Stimulated activated CD8-positive, alpha-beta memory T cell treated with anti-CD3 and anti-CD28 coated beads, Interleukin-15, amount 100 ng/mL, for 48 hours (primary cell): ENCODE data around the gene JDP2.
"Not testable (repeated sequence)": the region's sequence is repeated elsewhere in the genome, so short reads cannot be mapped to it uniquely, and the experiment has no call there.

Experiments
- DNase-seq, 2 donors: peaks; one replicate each; pipeline ENCODE4 v3.0.0-alpha.2; 2020; ENCODE audit warnings: low read depth in 2 of 2

The JDP2 gene

GRCh38 chr14:75456069-75456996 is 28.5 kb downstream of the JDP2 start:
- DNase-seq, result no peak

DNA sequence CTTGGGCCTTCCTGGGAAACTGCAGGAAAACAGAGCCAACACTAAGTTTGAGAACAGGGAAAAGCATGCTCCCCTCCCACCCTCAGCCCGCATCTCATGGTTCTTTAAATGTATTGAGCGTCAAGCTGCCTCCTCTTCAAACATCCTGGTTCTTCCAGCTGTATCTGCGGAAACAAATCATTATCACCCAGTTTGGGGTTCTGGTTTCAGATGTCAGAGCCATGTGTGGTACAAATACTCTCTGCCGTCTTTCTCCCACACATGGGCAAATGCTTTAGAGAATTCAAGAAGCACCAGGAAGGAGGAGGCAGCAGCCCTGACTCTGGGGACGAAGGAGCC is 29.1 kb downstream of the JDP2 start:
- no peak for DNase-seq

GRCh38 chr14:75457648-75458165 is 29.9 kb downstream of the JDP2 start:
- DNase-seq, result no peak

GRCh38 chr14:75458305-75458704 is 30.5 kb downstream of the JDP2 start:
- no peak for DNase-seq

DNA sequence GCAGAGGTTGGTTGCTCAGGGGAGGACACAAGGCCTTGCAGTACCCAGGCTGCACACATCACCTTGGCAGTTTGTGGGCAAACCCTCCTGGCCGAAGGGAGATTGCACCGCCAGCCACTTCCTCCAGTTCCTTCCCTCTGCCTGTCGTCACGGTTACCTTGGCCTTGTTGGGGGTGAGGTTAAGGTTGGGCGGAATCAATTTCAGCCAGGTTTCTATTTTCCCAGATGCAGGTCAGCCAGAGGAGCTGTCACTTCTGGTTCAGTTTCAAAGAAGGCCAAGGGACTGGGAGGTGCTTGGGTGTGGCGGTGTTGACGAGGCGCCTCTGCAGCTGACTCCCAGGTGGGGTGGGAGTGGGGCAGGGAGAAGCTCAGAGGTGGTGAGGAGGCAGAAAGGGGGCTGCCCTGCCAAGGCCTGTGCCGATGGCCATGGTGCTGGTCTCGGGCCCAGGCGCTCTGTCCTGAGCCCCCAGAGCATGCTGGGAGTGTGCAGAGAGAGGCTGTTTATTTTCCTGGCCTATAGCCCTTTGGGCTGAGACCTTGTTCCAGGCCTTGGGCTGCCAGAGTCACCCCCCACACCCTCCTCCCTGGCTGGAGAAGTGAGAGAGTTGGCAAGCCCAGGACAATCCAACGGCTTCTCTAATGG is 31.4 kb downstream of the JDP2 start:
- no peak for DNase-seq

GRCh38 chr14:75459791-75460190 is 32.0 kb downstream of the JDP2 start:
- no peak for DNase-seq

GRCh38 chr14:75460394-75460793 is 32.6 kb downstream of the JDP2 start:
- DNase-seq, result no peak

GRCh38 chr14:75461303-75461702 is 33.5 kb downstream of the JDP2 start:
- no peak for DNase-seq

DNA sequence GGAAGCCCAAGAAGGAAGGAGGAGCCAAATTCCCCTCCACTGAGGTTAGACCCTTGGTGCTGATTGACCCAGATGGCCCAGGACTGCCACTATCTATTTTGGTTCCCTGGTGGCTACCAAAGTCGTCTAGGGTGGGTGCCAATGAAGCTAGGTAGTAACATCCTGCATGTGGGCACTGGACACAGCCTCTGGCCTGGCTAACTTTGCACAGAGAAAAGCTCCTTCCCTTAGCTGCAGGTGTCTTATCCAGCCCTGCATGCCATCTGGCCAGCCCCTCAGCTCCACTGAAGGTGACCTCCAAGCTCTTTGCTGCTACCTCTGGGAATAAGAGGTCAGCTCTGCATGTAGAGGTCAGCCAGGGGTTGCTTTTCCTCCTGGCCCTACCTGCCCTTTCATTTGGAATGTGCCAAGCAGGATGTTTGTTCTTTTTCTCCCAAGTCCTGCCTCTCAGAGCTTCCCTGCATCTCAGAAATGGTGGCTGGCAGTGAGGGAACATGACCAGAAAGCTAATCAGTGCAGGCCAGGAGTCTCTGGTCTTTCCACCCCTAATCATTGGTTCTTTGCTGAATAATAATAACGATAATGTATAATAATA is 34.0 kb downstream of the JDP2 start:
- no peak for DNase-seq

DNA sequence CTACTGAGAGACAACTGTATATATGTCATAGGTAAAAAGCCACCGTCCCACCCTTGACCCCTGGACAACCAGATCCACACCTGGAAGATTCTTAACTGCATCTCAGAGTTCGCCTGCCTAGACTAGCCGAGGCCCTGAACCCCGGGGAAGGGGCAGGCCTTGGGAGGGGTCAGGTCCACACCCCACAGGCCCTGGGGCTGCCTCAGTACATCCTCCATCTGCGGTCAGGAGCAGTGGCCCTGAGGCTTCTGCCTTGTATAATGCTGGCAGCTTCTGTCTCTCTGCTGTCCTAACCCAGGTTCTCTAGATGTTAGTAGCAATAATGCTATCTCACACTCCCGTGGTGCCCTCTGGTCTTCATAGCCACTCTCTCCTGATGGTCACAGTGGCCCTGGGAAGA is 36.8 kb downstream of the JDP2 start:
- no peak for DNase-seq

DNA sequence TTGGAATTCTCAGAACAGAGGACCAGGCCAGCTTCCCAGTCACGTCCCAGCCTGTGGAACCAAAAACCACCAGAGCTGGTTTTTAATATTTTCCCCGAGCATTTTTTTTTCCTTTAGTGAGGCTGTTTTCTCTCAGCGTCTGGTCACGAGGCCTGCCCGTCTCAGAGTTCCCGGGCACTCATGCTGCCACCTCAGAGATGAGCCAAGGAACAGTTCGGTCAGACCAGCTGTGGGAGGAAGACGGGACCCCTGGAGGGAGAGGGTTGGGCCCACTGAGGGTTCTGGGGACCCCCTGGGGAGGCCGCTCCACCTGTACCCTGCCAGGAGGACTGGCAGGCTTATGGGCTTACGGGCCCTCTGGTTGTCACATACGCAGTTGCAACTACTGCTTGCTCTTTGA is 39.9 kb downstream of the JDP2 start:
- DNase-seq, result no peak

DNA sequence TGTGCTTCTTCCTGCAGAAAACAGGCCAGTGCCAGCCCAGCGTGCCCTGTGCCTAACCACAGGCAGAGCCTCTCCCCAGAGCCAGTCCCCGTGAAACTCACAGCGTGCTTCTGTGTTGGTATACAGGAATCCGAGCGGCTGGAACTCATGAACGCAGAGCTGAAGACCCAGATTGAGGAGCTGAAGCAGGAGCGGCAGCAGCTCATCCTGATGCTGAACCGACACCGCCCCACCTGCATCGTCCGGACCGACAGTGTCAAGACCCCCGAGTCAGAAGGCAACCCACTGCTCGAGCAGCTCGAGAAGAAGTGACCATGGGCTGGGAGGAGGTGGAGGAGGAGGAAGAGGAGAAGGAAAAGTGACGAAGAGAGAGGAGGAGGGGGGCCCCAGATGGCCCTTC is 41.3 kb downstream of the JDP2 start:
- DNase-seq, result no peak

DNA sequence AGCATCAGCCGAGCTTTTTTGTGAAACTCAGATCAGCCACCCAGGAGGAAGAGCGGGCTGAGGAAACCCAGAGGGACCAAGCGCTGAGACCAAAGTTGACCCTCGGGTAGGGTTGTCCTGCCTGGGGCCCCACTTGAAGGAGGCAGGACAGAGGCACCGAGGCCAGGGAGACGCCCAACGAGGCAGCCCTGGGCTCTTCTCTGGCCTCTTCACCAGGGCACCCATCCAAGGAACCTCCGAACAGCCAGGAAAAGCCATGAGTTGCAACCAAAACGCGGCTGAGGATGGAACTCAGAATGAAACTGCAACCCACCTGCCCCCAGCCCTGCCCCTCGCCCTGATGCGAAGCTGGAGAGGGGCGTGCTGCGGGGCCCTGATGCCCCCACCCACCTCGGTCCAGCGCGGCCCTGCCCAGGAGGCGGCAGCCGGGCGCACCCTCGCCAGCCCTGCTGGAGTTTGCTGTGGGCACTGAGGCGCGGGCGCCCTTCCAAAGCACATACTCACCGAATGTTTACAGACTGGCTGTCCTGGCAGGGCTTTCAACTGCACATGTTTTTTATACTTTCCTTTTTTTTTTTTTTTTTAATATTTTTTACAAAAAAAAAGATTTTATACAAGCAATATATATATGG is 41.9 kb downstream of the JDP2 start:
- DNase-seq, result no peak

DNA sequence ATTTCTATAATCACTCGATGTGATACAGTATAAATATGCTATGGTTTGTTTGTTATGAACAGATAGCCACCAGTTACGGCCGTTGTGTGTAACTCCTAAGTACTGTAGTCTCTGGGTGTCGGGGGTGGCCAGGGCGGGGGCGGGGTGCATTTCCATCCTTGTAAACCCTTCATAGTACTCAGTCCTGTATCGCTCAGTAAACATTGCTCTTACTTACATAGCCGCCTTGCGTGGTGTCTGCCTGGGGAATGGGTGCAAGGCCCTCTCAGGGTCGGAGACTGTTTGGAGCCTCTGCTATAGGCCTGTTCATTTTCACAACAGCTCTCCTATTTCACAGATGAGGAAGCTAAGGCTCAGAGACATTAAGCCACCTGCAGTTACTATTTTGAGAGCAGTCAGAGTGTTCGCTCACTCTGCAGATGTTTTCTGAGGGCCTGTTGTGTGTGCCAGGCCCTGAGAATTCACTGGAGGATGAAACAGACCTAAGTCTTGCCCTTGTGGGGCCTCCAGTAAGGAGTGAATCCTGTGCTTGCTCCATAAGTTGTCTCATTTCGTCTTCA is 42.5 kb downstream of the JDP2 start:
- no peak for DNase-seq

GRCh38 chr14:75471059-75471458 is 43.2 kb downstream of the JDP2 start:
- DNase-seq, result no peak

DNA sequence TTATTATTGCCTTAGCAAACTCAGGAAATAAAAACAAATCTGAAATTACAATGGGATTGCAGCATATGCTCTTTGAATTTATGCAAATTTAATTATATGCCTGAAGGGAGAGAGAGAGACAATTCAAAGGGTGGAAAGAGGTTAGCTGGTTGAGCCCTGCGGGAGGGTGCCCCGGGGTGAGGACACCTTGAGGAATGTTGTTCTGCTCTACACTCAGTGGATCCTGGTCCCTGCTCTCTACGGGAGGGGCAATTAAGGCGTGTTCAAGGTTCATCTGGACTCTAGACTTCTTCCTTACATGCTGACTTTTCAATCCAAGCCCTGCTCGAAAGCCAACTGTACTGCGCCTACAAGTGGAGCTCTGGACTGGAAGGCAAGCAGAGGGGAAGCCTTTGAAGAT is 46.3 kb downstream of the JDP2 start:
- DNase-seq, result not testable (repeated sequence)

GRCh38 chr14:75476274-75476995 is 48.6 kb downstream of the JDP2 start:
- no peak for DNase-seq

DNA sequence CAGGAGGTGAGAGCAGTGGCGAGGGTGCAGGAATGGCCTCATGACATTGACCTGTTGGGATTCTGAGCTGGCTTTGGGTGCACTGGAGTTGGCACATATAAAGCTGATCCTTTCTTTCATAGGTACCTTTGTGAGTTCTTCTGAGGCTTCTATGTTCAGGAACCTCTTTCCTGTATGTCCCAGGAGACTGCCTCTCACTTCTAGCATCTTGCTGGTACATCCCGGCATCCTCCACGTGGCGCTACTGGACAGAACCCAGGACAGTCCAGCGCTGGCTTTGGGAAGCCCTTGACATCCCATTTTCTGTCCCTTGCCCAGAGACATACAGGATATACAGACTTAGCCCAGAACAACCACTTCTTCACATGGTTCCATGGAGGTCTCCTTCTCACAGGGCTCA is 50.1 kb downstream of the JDP2 start:
- DNase-seq, result no peak

- no peak for DNase-seq
These were observed 52.2 kb downstream of the JDP2 start for GRCh38 chr14:75479770-75480600.

DNA sequence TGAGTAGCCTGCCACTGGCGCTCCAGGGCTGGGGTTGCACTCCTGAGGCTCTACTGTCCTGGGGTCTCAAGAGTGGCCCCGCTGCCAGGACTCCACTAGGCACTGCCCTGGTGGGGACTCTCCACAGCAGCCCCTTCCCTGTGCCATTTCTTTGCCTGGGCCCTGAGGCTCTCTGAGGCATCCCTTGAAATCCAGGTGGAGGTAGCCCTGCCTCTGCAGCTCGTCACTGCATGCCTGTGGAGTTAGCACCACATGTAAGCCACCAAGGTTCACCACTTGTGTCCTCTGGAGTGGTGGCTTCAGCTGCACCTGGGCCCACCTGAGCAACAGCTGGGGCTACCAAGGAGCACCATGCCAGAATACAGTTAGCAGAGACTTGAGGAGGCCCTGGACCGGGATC is 54.5 kb downstream of the JDP2 start:
- no peak for DNase-seq
